SK-N-SH (cell line): ENCODE measurements around the gene PPM1L. TPM values are rescaled to one million over a fixed set of nuclear protein-coding genes. Genes with fewer than 3 reads are reported as not detected.

ENCODE experiments used
- CTCF ChIA-PET: fragments of 300-600, 350-600 bp; formaldehyde crosslinking; extraction: SDS; loops from one replicate; lab custom pipeline; 2021; lab: Yijun Ruan, JAX
- POLR2A ChIA-PET: fragments of 350-600 bp; sonication (Branson Sonifier 250); formaldehyde crosslinking; extraction: SDS; loops from one replicate; lab custom pipeline; 2020; ENCODE audit warnings: antibody characterized with exemption, inconsistent platforms; lab: Yijun Ruan, JAX
- DNase-seq: peaks from one replicate; pipeline ENCODE4 v3.0.0; 2012
- H2AFZ ChIP-seq: fragments of 200-600 bp; sonication (generic); 2 replicates; pipeline ENCODE4 v1.8.1; 2016; ENCODE audit warnings: antibody characterized with exemption, mild to moderate bottlenecking, low read depth
- H3F3A ChIP-seq: fragments of 200-600 bp; sonication (generic); replicated peaks from 2 replicates; pipeline ENCODE3; 2016; ENCODE audit warnings: antibody characterized with exemption, mild to moderate bottlenecking; ENCODE audit not compliant: insufficient read depth
- H3K27ac ChIP-seq, 2 experiments: fragments of 200-500 bp in 1 of 2; fragments of 200-600 bp in 1 of 2; sonication (Bioruptor generic) in 1 of 2; sonication (generic), shearing (Covaris generic) in 1 of 2; 2 replicates each; pipeline versions ENCODE4 v1.5.1 to v1.6.1; 2014 to 2016; ENCODE audit warnings: low read depth in 2 of 2, inconsistent platforms in 1 of 2, low read length in 1 of 2, mild to moderate bottlenecking in 1 of 2, mixed read lengths in 1 of 2
- H3K27me3 ChIP-seq: fragments of 200-600 bp; sonication (generic), shearing (Covaris generic); 2 replicates; pipeline ENCODE4 v1.6.1; 2016; ENCODE audit warnings: mixed run types; ENCODE audit not compliant: insufficient read depth
- H3K36me3 ChIP-seq, 2 experiments: fragments of 200-500 bp in 1 of 2; fragments of 200-600 bp in 1 of 2; sonication (Bioruptor generic) in 1 of 2; sonication (generic) in 1 of 2; replicated peaks in 1 of 2; 2 replicates each; pipeline versions ENCODE3 to v1.5.1; 2014 to 2016; ENCODE audit warnings: low read length in 1 of 2, mild to moderate bottlenecking in 1 of 2; ENCODE audit not compliant: insufficient read depth in 2 of 2, control insufficient read depth in 1 of 2
- H3K4me1 ChIP-seq, 2 experiments: fragments of 200-500 bp in 1 of 2; fragments of 200-600 bp in 1 of 2; sonication (Bioruptor generic) in 1 of 2; sonication (generic), shearing (Covaris generic) in 1 of 2; 2 replicates each; pipeline versions ENCODE4 v1.5.1 to v1.6.1; 2014 to 2016; ENCODE audit warnings: low read depth in 1 of 2, low read length in 1 of 2, mixed run types in 1 of 2; ENCODE audit not compliant: insufficient read depth in 2 of 2, control insufficient read depth in 1 of 2
- H3K4me2 ChIP-seq: fragments of 200-600 bp; sonication (generic), shearing (Covaris generic); 2 replicates; pipeline ENCODE4 v1.6.1; 2017; ENCODE audit warnings: mixed run types
- H3K4me3 ChIP-seq, 2 experiments: fragments of 200-500 bp in 1 of 2; fragments of 200-600 bp in 1 of 2; sonication (Bioruptor generic) in 1 of 2; sonication (generic), shearing (Covaris generic) in 1 of 2; 2 replicates each; pipeline versions ENCODE4 v1.5.1 to v1.8.1; 2014 to 2016; ENCODE audit warnings: low read depth in 2 of 2, inconsistent platforms in 1 of 2, low read length in 1 of 2, mild to moderate bottlenecking in 1 of 2, mixed read lengths in 1 of 2, moderate library complexity in 1 of 2
- H3K79me2 ChIP-seq: fragments of 200-600 bp; sonication (generic); 2 replicates; pipeline ENCODE4 v1.8.1; 2017; ENCODE audit warnings: mild to moderate bottlenecking; ENCODE audit not compliant: insufficient read depth
- H3K9ac ChIP-seq: fragments of 200-600 bp; sonication (generic); 2 replicates; pipeline ENCODE4 v1.6.1; 2017; ENCODE audit warnings: mixed run types
- H3K9me2 ChIP-seq: fragments of 200-600 bp; sonication (generic); 2 replicates; pipeline ENCODE4 v1.6.1; 2017; ENCODE audit warnings: mixed run types
- H3K9me3 ChIP-seq: fragments of 200-600 bp; sonication (generic); 2 replicates; pipeline ENCODE4 v1.6.1; 2017; ENCODE audit warnings: mixed run types, mild to moderate bottlenecking, moderate library complexity
- H4K20me1 ChIP-seq: fragments of 200-600 bp; sonication (generic); 2 replicates; pipeline ENCODE4 v1.6.1; 2017; ENCODE audit warnings: mild to moderate bottlenecking, mixed run types; ENCODE audit not compliant: insufficient read depth
- CHD2 ChIP-seq: fragments of 150-350 bp; IDR thresholded peaks from 2 replicates; pipeline ENCODE4 v1.6.1; 2018; ENCODE audit warnings: low read length; ENCODE audit not compliant: partially characterized antibody
- EP300 ChIP-seq, 2 experiments: IDR thresholded peaks; 2 replicates each; pipeline versions ENCODE4 v1.4.0 to v1.6.1; 2012; ENCODE audit warnings: borderline replicate concordance in 1 of 2, low read depth in 1 of 2, low read length in 1 of 2
- FOSL2 ChIP-seq: IDR thresholded peaks from 2 replicates; pipeline ENCODE4 v1.4.0; 2012; ENCODE audit warnings: low read depth, mild to moderate bottlenecking, moderate library complexity, borderline replicate concordance
- FOXJ3 ChIP-seq: sonication (generic); formaldehyde crosslinking; IDR thresholded peaks from 2 replicates; pipeline ENCODE4 v1.5.1; 2020; ENCODE audit warnings: mild to moderate bottlenecking, missing genetic modification reagents
- FOXM1 ChIP-seq: IDR thresholded peaks from 2 replicates; pipeline ENCODE4 v1.4.0; 2012; ENCODE audit warnings: low read depth, mild to moderate bottlenecking
- GABPA ChIP-seq: IDR thresholded peaks from 2 replicates; pipeline ENCODE4 v1.4.0; 2012; ENCODE audit warnings: low read depth, mild to moderate bottlenecking
- GATA2 ChIP-seq: sonication (generic); formaldehyde crosslinking; IDR thresholded peaks from 2 replicates; pipeline ENCODE4 v1.5.0; 2020; ENCODE audit warnings: mild to moderate bottlenecking, missing genetic modification reagents
- MXI1 ChIP-seq: IDR thresholded peaks from 2 replicates; pipeline ENCODE4 v1.6.1; 2012; ENCODE audit warnings: mild to moderate bottlenecking, low read depth, low read length, improper control_type of control experiment
- NRF1 ChIP-seq: IDR thresholded peaks from 2 replicates; pipeline ENCODE4 v1.6.1; 2012; ENCODE audit warnings: low read depth, mild to moderate bottlenecking, low read length
- RFX5 ChIP-seq: IDR thresholded peaks from 2 replicates; pipeline ENCODE4 v1.6.1; 2012; ENCODE audit warnings: mild to moderate bottlenecking, improper control_type of control experiment, low read length
- RXRA ChIP-seq: IDR thresholded peaks from 2 replicates; pipeline ENCODE4 v1.4.0; 2012; ENCODE audit warnings: low read depth, mild to moderate bottlenecking, borderline replicate concordance
- SIN3A ChIP-seq: IDR thresholded peaks from 2 replicates; pipeline ENCODE4 v1.6.1; 2012; ENCODE audit warnings: low read depth, mild to moderate bottlenecking, low read length, moderate library complexity, borderline replicate concordance
- SMC3 ChIP-seq: IDR thresholded peaks from 2 replicates; pipeline ENCODE4 v1.6.1; 2012; ENCODE audit warnings: low read depth, low read length, improper control_type of control experiment
- TAF1 ChIP-seq: IDR thresholded peaks from 2 replicates; pipeline ENCODE4 v1.6.1; 2012; ENCODE audit warnings: low read depth, mild to moderate bottlenecking, low read length, moderate library complexity, borderline replicate concordance
- TCF12 ChIP-seq: IDR thresholded peaks from 2 replicates; pipeline ENCODE4 v1.4.0; 2012
- TEAD4 ChIP-seq: IDR thresholded peaks from 2 replicates; pipeline ENCODE4 v1.4.0; 2012; ENCODE audit warnings: mild to moderate bottlenecking, borderline replicate concordance; ENCODE audit not compliant: insufficient read depth
- WGBS: methylation state at CpG from one replicate; pipeline ENCODE4 v1.1.6; 2017; ENCODE audit warnings: low lambda C conversion rate; 5-methylcytosine and 5-hydroxymethylcytosine counted together
- polyA plus RNA-seq, 3 experiments: library from polyadenylated mRNA; depleted of rRNA; stranded (reverse); fragments of >200 nt; gene quantifications; 2 replicates each; pipeline ENCODE4 v1.2.3, GENCODE V29; 2012

PPM1L gene
- polyA plus RNA-seq, 1 of the 3 experiments (the other 2 are of a cell fraction) = 0.16 TPM

DNA sequence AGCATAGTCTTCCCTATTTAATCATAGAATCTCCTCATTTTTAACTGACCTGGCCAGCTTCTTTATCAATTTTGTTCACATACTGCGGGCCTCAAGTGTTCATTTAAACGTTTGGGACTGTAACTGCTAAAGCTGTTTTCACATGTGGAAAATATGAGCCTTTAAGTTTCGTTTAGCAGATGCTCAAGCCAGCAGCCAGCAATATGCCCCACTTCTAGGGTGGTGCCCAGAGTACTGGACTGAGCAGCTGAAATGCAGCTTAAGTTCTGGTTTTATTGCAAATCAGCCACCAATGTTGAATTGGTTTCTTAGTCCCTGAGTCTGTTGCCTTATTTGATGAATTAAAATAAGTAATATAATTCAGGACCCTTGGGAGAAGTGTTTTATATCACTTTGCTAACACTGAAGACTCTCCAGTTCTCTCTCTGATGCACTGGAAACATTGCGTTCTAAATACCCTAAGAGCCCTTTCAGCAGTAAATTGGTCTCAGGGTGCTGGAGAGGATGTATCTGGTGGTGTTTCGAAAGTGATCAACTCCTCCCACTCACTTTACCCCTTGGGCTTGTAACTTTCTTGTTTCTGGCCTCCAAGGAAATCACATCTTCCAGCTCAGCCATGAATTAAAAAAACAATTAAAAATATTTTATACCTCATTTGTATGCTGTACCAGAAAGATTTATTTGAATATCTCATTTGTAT is 287.5 kb downstream of the PPM1L start:
- no peaks in the 10 kb centered on the region for H3K9me3 ChIP-seq
- H3K36me3 ChIP-seq = no peaks in the 10 kb centered on the region
- H3K9ac ChIP-seq = no peak overlapping the region
- ChIA-PET POLR2A (no interaction called here), CTCF (no interaction called here)
- no peak overlapping the region for H3K4me3 ChIP-seq
- no peak for TF ChIP-seq NRF1
- no peak for TF ChIP-seq FOXM1
- no peak for TF ChIP-seq CHD2
- TF ChIP-seq EP300 (IDR thresholded peaks at IDR 0.05; ENCODE audit: borderline replicate concordance in 1 of 2, low read depth in 1 of 2, low read length in 1 of 2) = no peak
- TF ChIP-seq SIN3A = no peak
- TF ChIP-seq SMC3 = no peak
- no peak for TF ChIP-seq TEAD4
- TF ChIP-seq FOSL2 = no peak
- TF ChIP-seq TCF12 = no peak
- TF ChIP-seq RFX5 = no peak
- no peak for TF ChIP-seq FOXJ3 (CRISPR knock-in tag)
- H3K27me3 ChIP-seq = no peaks in the 10 kb centered on the region
- DNase-seq = no peak
- no peaks in the 10 kb centered on the region for H3K9me2 ChIP-seq
- no peak overlapping the region for H3K4me2 ChIP-seq
- no peaks in the 10 kb centered on the region for H3F3A ChIP-seq
- H4K20me1 ChIP-seq = no peaks in the 10 kb centered on the region
- H3K27ac ChIP-seq = no peak overlapping the region
- H2AFZ ChIP-seq = no peak overlapping the region
- WGBS = 31% methylated on average over 5 of the region's 5 CpGs
- no peaks in the 10 kb centered on the region for H3K4me1 ChIP-seq
- no peaks in the 10 kb centered on the region for H3K79me2 ChIP-seq

DNA sequence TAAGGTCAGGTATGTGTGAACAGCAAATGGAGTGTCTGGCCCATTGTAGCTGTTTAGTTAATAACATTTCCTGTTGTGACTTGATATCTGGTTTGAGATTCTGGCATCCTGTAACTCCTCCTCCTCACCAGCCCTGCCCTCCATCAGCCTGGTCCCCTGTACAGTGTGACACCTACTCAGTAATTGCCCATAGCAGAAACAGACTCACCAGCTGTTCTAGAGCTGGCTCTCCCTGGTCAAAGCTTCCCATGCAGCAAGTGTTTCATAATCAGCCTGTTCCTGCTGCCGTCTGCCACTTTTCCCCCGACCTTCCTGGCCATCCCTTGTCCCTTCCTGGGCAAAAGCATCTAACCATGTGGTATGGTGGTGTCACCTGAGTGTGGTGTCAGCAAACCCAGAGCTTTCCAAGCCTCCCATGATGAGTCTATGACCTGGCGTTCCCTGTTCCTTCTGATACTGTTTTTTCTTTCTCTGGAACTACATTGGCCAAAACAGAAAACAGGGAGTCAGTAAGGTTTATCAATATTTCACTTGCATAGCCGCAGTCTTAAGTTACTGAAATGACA is 293.7 kb downstream of the PPM1L start:
- ChIA-PET POLR2A (no interaction called here), CTCF (no interaction called here)
- Histone ChIP-seq H3K4me3 (no peak overlapping the region), H3K9ac (no peak overlapping the region), H3K9me3 (no peaks in the 10 kb centered on the region), H3K27ac (no peak overlapping the region), H3K4me2 (no peak overlapping the region), H4K20me1 (no peaks in the 10 kb centered on the region), H3K27me3 (no peaks in the 10 kb centered on the region), H2AFZ (no peak overlapping the region), H3K9me2 (no peaks in the 10 kb centered on the region), H3K79me2 (no peaks in the 10 kb centered on the region), H3K4me1 (peaks cover 0 to 2% of the 10 kb centered on the region in 2 experiments; a peak in 1 of 4 replicates), H3K36me3 (no peaks in the 10 kb centered on the region), H3F3A (no peaks in the 10 kb centered on the region)
- 49% methylated on average over 4 of the region's 4 CpGs for WGBS
- no peak for TF ChIP-seq FOSL2
- no peak for TF ChIP-seq RXRA
- no peak for TF ChIP-seq GATA2 (CRISPR knock-in tag)
- TF ChIP-seq TAF1 = no peak
- TF ChIP-seq GABPA = no peak
- no peak for TF ChIP-seq MXI1
- no peak for DNase-seq
